ENCODE results near the gene DACH1. TPM values are rescaled to one million over a fixed set of nuclear protein-coding genes. Genes with fewer than 3 reads are reported as not detected.
A peak's percentile ranks its signal among the peaks of the same experiment; 100 is the strongest.

DACH1 gene
- total and polyA plus RNA-seq, 2 donors (not counting 3 experiments of a cell fraction or from before 2014, with no cell fraction given): 8.6 to 28.3 TPM

- Histone ChIP-seq H3K36me3 (ENCODE audit: control insufficient read depth in 2 of 2, extremely low read depth in 1 of 2, insufficient read depth in 2 of 2, low read length in 2 of 2) (no peaks in the 10 kb centered on the region), H3K79me2 (ENCODE audit: control insufficient read depth, insufficient read depth, low read length) (no peaks in the 10 kb centered on the region), H3K4me2 (ENCODE audit: insufficient read depth, low read length) (peak overlapping the region; percentile 35), H4K20me1 (replicated peaks; ENCODE audit: control insufficient read depth, extremely low read depth, insufficient read depth, low read length) (no peaks in the 10 kb centered on the region), H3K9me1 (replicated peaks; ENCODE audit: control insufficient read depth, extremely low read depth, insufficient read depth, low read length) (no peaks in the 10 kb centered on the region), H3K9me3 (replicated peaks; ENCODE audit: control insufficient read depth, insufficient read depth, low read length) (no peaks in the 10 kb centered on the region), H3K9ac (replicated peaks; ENCODE audit: extremely low read depth, insufficient read depth, low read length) (no peak overlapping the region), H3K4me3 (replicated peaks in 1 of 3; ENCODE audit: insufficient read depth in 1 of 3, low read depth in 1 of 3, low read length in 3 of 3) (no peak overlapping the region), H2AFZ (ENCODE audit: low read depth, low read length) (no peak overlapping the region), H3K27ac (ENCODE audit: insufficient read depth, low read depth, low read length) (no peak overlapping the region), H3K4me1 (ENCODE audit: control insufficient read depth, extremely low read depth, insufficient read depth, low read length) (peaks cover 15% of the 10 kb centered on the region), H3K27me3 (ENCODE audit: control insufficient read depth in 2 of 2, insufficient read depth in 2 of 2, low read length in 2 of 2) (no peaks in the 10 kb centered on the region)
- ChIA-PET POLR2A (no interaction called here), CTCF (no interaction called here)
- dilution Hi-C loops (cut with MboI; ENCODE audit: extremely low pct_ligation_motif_present, low sequenced_read_pairs) (no loop called here), intact Hi-C loops (cut with micrococcal nuclease) (no loop called here)
- no peak for DNase-seq (ENCODE audit: low read depth, low spot score)
- FAIRE-seq: no peak
- no peak for TF ChIP-seq EZH2 (IDR thresholded peaks at IDR 0.05; ENCODE audit: borderline replicate concordance, low read depth, low read length, severe bottlenecking)
- no TSS peak for BruUV-seq (replicated peaks)
Measured at GRCh38 chr13:71493189-71493588, 373.8 kb downstream of the DACH1 start.

DNA sequence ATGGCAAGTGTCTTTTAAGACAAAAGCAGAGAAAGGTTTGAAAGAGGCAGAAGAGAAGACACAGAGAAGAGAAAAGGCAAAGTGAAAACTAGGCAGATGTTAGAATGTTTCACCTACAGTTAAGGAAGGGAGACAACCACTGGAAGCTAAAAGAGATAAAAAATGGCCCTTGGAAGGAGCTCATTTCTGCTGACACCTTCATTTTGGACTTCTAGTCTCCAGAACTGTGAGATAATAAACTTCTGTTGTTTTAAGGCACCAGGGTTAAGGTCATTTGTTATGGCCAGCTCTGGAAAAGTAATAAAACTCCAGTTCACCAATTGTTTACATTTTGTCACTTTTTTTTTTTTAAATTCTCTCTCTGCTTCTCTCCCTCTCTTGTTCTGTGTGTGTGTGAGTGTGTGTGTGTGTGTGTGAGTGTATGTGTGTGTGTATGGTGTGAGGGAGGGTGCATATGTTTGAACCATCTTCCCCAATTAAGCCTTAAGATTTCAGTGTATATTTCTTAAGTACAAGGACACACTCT, 374.6 kb downstream of the DACH1 start:
- Histone ChIP-seq H3K9ac (replicated peaks; ENCODE audit: extremely low read depth, insufficient read depth, low read length) (no peak overlapping the region), H2AFZ (ENCODE audit: low read depth, low read length) (no peak overlapping the region), H3K79me2 (ENCODE audit: control insufficient read depth, insufficient read depth, low read length) (no peaks in the 10 kb centered on the region), H3K9me3 (replicated peaks; ENCODE audit: control insufficient read depth, insufficient read depth, low read length) (no peaks in the 10 kb centered on the region), H3K36me3 (ENCODE audit: control insufficient read depth in 2 of 2, extremely low read depth in 1 of 2, insufficient read depth in 2 of 2, low read length in 2 of 2) (no peaks in the 10 kb centered on the region), H3K9me1 (replicated peaks; ENCODE audit: control insufficient read depth, extremely low read depth, insufficient read depth, low read length) (no peaks in the 10 kb centered on the region), H3K4me2 (ENCODE audit: insufficient read depth, low read length) (no peak overlapping the region), H3K4me1 (ENCODE audit: control insufficient read depth, extremely low read depth, insufficient read depth, low read length) (peaks cover 15% of the 10 kb centered on the region), H3K27ac (ENCODE audit: insufficient read depth, low read depth, low read length) (no peak overlapping the region), H4K20me1 (replicated peaks; ENCODE audit: control insufficient read depth, extremely low read depth, insufficient read depth, low read length) (no peaks in the 10 kb centered on the region), H3K4me3 (replicated peaks in 1 of 3; ENCODE audit: insufficient read depth in 1 of 3, low read depth in 1 of 3, low read length in 3 of 3) (no peak overlapping the region), H3K27me3 (ENCODE audit: control insufficient read depth in 2 of 2, insufficient read depth in 2 of 2, low read length in 2 of 2) (no peaks in the 10 kb centered on the region)
- FAIRE-seq: no peak
- no peak for DNase-seq (ENCODE audit: low read depth, low spot score)
- intact Hi-C loops (cut with micrococcal nuclease): no loop called here
- ChIA-PET POLR2A (no interaction called here), CTCF (no interaction called here)
- BruUV-seq (replicated peaks): no TSS peak
- TF ChIP-seq POLR2A (IDR thresholded peaks at IDR 0.05; ENCODE audit: low read depth, low read length): no peak
- no peak for TF ChIP-seq GATA2 (IDR thresholded peaks at IDR 0.05; ENCODE audit: insufficient read depth, insufficient read length, low read depth, low read length)
- TF ChIP-seq MAX (IDR thresholded peaks at IDR 0.05; ENCODE audit: insufficient read depth, insufficient read length): no peak
- no peak for TF ChIP-seq JUN (IDR thresholded peaks at IDR 0.05; ENCODE audit: borderline replicate concordance, insufficient read depth, insufficient read length, low read depth)
- TF ChIP-seq FOS (IDR thresholded peaks at IDR 0.05; ENCODE audit: borderline replicate concordance, insufficient read depth, low read length): no peak
- no peak for TF ChIP-seq POLR2AphosphoS5 (IDR thresholded peaks at IDR 0.05; ENCODE audit: insufficient read depth, low read depth, low read length)
- no peak for TF ChIP-seq CTCF (IDR thresholded peaks at IDR 0.05; ENCODE audit: extremely low read depth in 1 of 2, insufficient read depth in 1 of 2, low read depth in 1 of 2, low read length in 2 of 2)
- no peak for TF ChIP-seq MYC (IDR thresholded peaks at IDR 0.05; ENCODE audit: low read depth, low read length)
- no peak for TF ChIP-seq EZH2 (IDR thresholded peaks at IDR 0.05; ENCODE audit: borderline replicate concordance, low read depth, low read length, severe bottlenecking)
- dilution Hi-C loops (cut with MboI; ENCODE audit: extremely low pct_ligation_motif_present, low sequenced_read_pairs): no loop called here

Measured in endothelial cell of umbilical vein (primary cell).